ENCODE results near the gene ZFYVE16.

DNA sequence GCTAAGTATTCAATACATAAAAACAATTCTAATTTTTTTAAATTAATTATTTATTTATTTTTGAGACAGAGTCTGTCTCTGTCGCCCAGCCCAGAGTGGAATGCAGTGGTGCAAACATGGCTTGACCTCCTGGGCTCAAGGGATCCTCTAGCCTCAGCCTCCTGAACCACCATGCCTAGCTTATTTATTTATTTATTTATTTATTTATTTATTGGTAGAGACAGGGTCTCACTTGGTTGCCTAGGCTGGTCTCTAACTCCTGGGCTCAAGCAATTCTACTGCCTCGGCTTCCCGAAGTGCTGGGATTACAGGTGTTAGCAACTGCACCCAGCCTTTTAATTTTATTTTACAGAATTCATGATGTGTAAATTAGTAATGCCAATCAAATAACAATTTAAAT is 33.7 kb upstream of the ZFYVE16 start:
- no peak for TF ChIP-seq POLR2A (IDR thresholded peaks at IDR 0.05)
- TF ChIP-seq, protein P1, sequence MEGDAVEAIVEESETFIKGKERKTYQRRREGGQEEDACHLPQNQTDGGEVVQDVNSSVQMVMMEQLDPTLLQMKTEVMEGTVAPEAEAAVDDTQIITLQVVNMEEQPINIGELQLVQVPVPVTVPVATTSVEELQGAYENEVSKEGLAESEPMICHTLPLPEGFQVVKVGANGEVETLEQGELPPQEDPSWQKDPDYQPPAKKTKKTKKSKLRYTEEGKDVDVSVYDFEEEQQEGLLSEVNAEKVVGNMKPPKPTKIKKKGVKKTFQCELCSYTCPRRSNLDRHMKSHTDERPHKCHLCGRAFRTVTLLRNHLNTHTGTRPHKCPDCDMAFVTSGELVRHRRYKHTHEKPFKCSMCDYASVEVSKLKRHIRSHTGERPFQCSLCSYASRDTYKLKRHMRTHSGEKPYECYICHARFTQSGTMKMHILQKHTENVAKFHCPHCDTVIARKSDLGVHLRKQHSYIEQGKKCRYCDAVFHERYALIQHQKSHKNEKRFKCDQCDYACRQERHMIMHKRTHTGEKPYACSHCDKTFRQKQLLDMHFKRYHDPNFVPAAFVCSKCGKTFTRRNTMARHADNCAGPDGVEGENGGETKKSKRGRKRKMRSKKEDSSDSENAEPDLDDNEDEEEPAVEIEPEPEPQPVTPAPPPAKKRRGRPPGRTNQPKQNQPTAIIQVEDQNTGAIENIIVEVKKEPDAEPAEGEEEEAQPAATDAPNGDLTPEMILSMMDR (IDR thresholded peaks at IDR 0.05) = no peak

All from heart left ventricle (tissue), 13 donors.